AG09319 (cell line): ENCODE results near the gene POLL.

Experiments used
- DNase-seq: peaks from one replicate; pipeline ENCODE4 v3.0.0-alpha.2; 2010; ENCODE audit warnings: low read depth; ENCODE audit errors: extremely low read depth
- TF ChIP-seq, protein P1 (sequence below): IDR thresholded peaks from 2 replicates; pipeline ENCODE4 v1.5.1; 2011; ENCODE audit warnings: low read depth, mild to moderate bottlenecking, inconsistent platforms, low read length, moderate library complexity

The POLL gene

GRCh38 chr10:101571271-101571925 is 16.7 kb downstream of the POLL start:
- DNase-seq: no peak
- TF ChIP-seq, protein P1, sequence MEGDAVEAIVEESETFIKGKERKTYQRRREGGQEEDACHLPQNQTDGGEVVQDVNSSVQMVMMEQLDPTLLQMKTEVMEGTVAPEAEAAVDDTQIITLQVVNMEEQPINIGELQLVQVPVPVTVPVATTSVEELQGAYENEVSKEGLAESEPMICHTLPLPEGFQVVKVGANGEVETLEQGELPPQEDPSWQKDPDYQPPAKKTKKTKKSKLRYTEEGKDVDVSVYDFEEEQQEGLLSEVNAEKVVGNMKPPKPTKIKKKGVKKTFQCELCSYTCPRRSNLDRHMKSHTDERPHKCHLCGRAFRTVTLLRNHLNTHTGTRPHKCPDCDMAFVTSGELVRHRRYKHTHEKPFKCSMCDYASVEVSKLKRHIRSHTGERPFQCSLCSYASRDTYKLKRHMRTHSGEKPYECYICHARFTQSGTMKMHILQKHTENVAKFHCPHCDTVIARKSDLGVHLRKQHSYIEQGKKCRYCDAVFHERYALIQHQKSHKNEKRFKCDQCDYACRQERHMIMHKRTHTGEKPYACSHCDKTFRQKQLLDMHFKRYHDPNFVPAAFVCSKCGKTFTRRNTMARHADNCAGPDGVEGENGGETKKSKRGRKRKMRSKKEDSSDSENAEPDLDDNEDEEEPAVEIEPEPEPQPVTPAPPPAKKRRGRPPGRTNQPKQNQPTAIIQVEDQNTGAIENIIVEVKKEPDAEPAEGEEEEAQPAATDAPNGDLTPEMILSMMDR: no peak

- no peak for DNase-seq
- TF ChIP-seq, protein P1: no peak
Measured at GRCh38 chr10:101570428-101571270, 17.4 kb downstream of the POLL start.

GRCh38 chr10:101569622-101570427 is 18.2 kb downstream of the POLL start:
- peak; percentile 38 for DNase-seq
- TF ChIP-seq, protein P1: peak; percentile 61

DNA sequence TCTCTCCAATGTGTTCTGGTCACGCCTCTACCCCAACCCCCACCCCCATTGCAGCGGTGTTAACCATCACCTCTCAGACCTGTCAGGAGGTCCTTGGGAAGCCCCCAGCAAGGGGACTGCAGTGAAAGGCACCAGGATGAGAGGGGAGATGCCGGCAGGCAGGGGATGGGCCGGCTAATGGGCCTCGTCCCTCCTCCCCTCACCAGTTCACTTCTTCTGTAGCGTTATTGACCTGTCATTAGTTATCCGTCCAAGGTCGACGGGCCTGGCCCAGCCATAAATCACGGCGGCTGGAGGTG is 18.8 kb downstream of the POLL start:
- TF ChIP-seq, protein P1: no peak
- no peak for DNase-seq

- no peak for DNase-seq
- TF ChIP-seq, protein P1: no peak
Measured at GRCh38 chr10:101568054-101568745, 19.9 kb downstream of the POLL start.

GRCh38 chr10:101567165-101568006 is 20.7 kb downstream of the POLL start:
- TF ChIP-seq, protein P1: no peak
- no peak for DNase-seq
